ENCODE data around the gene RAB3B.

- TF ChIP-seq GATA1 (IDR thresholded peaks at IDR 0.05; ENCODE audit: low read depth, low read length) = no peak
- TF ChIP-seq POLR2A (IDR thresholded peaks at IDR 0.05; ENCODE audit: low read length) = no peak
These were observed 131.2 kb downstream of the RAB3B start for GRCh38 chr1:51859333-51859732.

Data from erythroblast (primary cell).